Adrenal gland (tissue), 5 donors: Measurements from ENCODE around the gene EVPL.

Experiments used
- CTCF ChIP-seq, 6 experiments: fragments of 450-650 bp in 4 of 6; fragments of 200-600 bp in 2 of 6; sonication (generic) in 1 of 6; IDR thresholded peaks; 1 replicate in 5 of 6; 2 replicates in 1 of 6; pipeline versions ENCODE4 v1.5.1 to v1.8.0; 2016 to 2021; ENCODE audit warnings: antibody characterized with exemption in 6 of 6, mild to moderate bottlenecking in 2 of 6, moderate library complexity in 1 of 6
- POLR2A ChIP-seq, 2 donors: fragments of 450-650 bp; IDR thresholded peaks; one replicate each; pipeline ENCODE4 v1.6.1; 2017; ENCODE audit warnings: antibody characterized with exemption in 2 of 2, mild to moderate bottlenecking in 2 of 2, moderate library complexity in 1 of 2
- donor health status: DM: no; HTN: no; CAD: no.

- TF ChIP-seq CTCF (IDR thresholded peaks at IDR 0.05) (no peak), POLR2A (IDR thresholded peaks at IDR 0.05) (no peak)
Measured at GRCh38 chr17:76054112-76054476, 27.0 kb upstream of the EVPL start.
